Left ventricle myocardium inferior (tissue), 1 donor: ENCODE results near the gene SPRR1B. TPM values are rescaled to one million over a fixed set of nuclear protein-coding genes. Genes with fewer than 3 reads are reported as not detected.

Experiments used
- DNase-seq: peaks from one replicate; pipeline ENCODE4 v3.0.0-alpha.2; 2020
- H3K27ac ChIP-seq: fragments of 200-600 bp; replicated peaks from 2 replicates; pipeline ENCODE4 v1.8.0; 2021
- H3K27me3 ChIP-seq: fragments of 200-600 bp; 2 replicates; pipeline ENCODE4 v1.8.0; 2021; ENCODE audit warnings: low read depth
- H3K36me3 ChIP-seq: fragments of 200-600 bp; 2 replicates; pipeline ENCODE4 v1.8.0; 2021
- H3K4me1 ChIP-seq: fragments of 200-600 bp; 2 replicates; pipeline ENCODE4 v1.8.0; 2021
- H3K4me3 ChIP-seq: fragments of 200-600 bp; 2 replicates; pipeline ENCODE4 v1.8.0; 2021; ENCODE audit warnings: mild to moderate bottlenecking, moderate library complexity
- H3K9me3 ChIP-seq: fragments of 200-600 bp; replicated peaks from 2 replicates; pipeline ENCODE4 v1.8.0; 2021
- CTCF ChIP-seq: fragments of 200-600 bp; IDR thresholded peaks from 2 replicates; pipeline ENCODE4 v1.8.0; 2021; ENCODE audit warnings: antibody characterized with exemption, mild to moderate bottlenecking, borderline replicate concordance
- intact Hi-C: fragments of 100-400 bp; cut with micrococcal nuclease; formaldehyde crosslinking; loops from one replicate; pipeline ENCODE4 v1.11.0; 2022
- total RNA-seq: library from RNA; stranded (reverse); fragmentation: NEBNext Ultra II Directional; extraction: Animal tissue kit (Norgen Biotek cat#: 25700); gene quantifications from one replicate; pipeline ENCODE4 v1.2.1, GENCODE V29; 2021
- donor health status: DM: no; HTN: yes; CAD: no; lungs with severe emphysema.

The SPRR1B gene
- total RNA-seq, 1 donor from 2014 or later, result not detected

GRCh38 chr1:153058826-153059784 lies 28.1 kb downstream of the SPRR1B start:
- H3K36me3 ChIP-seq, result no peaks in the 10 kb centered on the region
- intact Hi-C loops, result no loop called here
- DNase-seq, result no peak
- H3K9me3 ChIP-seq, result no peaks in the 10 kb centered on the region
- no peak overlapping the region for H3K27ac ChIP-seq
- no peaks in the 10 kb centered on the region for H3K4me1 ChIP-seq
- H3K4me3 ChIP-seq, result no peak overlapping the region
- no peak for TF ChIP-seq CTCF
- H3K27me3 ChIP-seq, result peaks cover 5% of the 10 kb centered on the region

GRCh38 chr1:153070243-153070642 lies 39.2 kb downstream of the SPRR1B start:
- DNase-seq, result no peak
- Histone ChIP-seq H3K4me1 (no peaks in the 10 kb centered on the region), H3K27me3 (no peaks in the 10 kb centered on the region), H3K27ac (no peak overlapping the region), H3K4me3 (no peak overlapping the region), H3K9me3 (peaks cover 8% of the 10 kb centered on the region), H3K36me3 (no peaks in the 10 kb centered on the region)
- intact Hi-C loops, result no loop called here
- no peak for TF ChIP-seq CTCF

GRCh38 chr1:153071511-153071910 lies 40.5 kb downstream of the SPRR1B start, which contains the start of gene SPRR2B:
TSS of gene SPRR2B (minus strand) at chr1:153071611. CDS start at chr1:153070839, 772 bp downstream.
- intact Hi-C loops, result no loop called here
- no peak within 1 kb of the TSS for H3K4me3 ChIP-seq
- TF ChIP-seq CTCF, result no peak

GRCh38 chr1:153072806-153073726 lies 42.1 kb downstream of the SPRR1B start:
- TF ChIP-seq CTCF, result no peak
- H3K9me3 ChIP-seq, result peaks cover 10% of the 10 kb centered on the region
- H3K4me3 ChIP-seq, result no peak overlapping the region
- H3K4me1 ChIP-seq, result no peaks in the 10 kb centered on the region
- no peak for DNase-seq
- intact Hi-C loops, result no loop called here
- H3K27ac ChIP-seq, result no peak overlapping the region
- no peaks in the 10 kb centered on the region for H3K36me3 ChIP-seq
- H3K27me3 ChIP-seq, result no peaks in the 10 kb centered on the region

More at GRCh38 chr1:153071511-153071910, 40.5 kb downstream of the SPRR1B start, which contains the start of gene SPRR2B:
- Histone ChIP-seq H3K27ac (no peak within 1 kb of the TSS), H3K36me3 (no peaks in the 10 kb centered on the region), H3K27me3 (no peaks in the 10 kb centered on the region), H3K9me3 (peaks cover 5% of the 10 kb centered on the region), H3K4me1 (no peaks in the 10 kb centered on the region)
- DNase-seq, result no peak

- H3K27ac ChIP-seq, result no peak overlapping the region
- no peak for DNase-seq
- no peaks in the 10 kb centered on the region for H3K27me3 ChIP-seq
- intact Hi-C loops, result no loop called here
- peaks cover 34% of the 10 kb centered on the region for H3K9me3 ChIP-seq
- H3K4me1 ChIP-seq, result no peaks in the 10 kb centered on the region
- no peaks in the 10 kb centered on the region for H3K36me3 ChIP-seq
- TF ChIP-seq CTCF, result no peak
- H3K4me3 ChIP-seq, result no peak overlapping the region
These were observed 50.7 kb downstream of the SPRR1B start for GRCh38 chr1:153081736-153082135.

Other genes with a start within 250 kb of the SPRR1B start
- gene LCE1E, start 244.9 kb upstream of the SPRR1B start, total RNA-seq, result not detected
- gene LCE1D, start 234.5 kb upstream of the SPRR1B start, total RNA-seq, result not detected
- not detected for gene LCE1C, start 224.6 kb upstream of the SPRR1B start, total RNA-seq
- gene LCE1B, start 219.2 kb upstream of the SPRR1B start, total RNA-seq, result not detected
- gene LCE1A, start 203.7 kb upstream of the SPRR1B start, total RNA-seq, result not detected
- gene LCE6A, start 188.3 kb upstream of the SPRR1B start, total RNA-seq, result not detected
- not detected for gene LCE7A, start 171.2 kb upstream of the SPRR1B start, total RNA-seq
- gene SMCP, start 152.9 kb upstream of the SPRR1B start, total RNA-seq, result not detected
- gene IVL, start 122.7 kb upstream of the SPRR1B start, total RNA-seq, result not detected
- gene SPRR5, start 84.0 kb upstream of the SPRR1B start, total RNA-seq, result not detected
- not detected for gene SPRR4, start 60.6 kb upstream of the SPRR1B start, total RNA-seq
- not detected for gene SPRR1A, start 47.1 kb upstream of the SPRR1B start, total RNA-seq
- gene SPRR3, start 29.5 kb upstream of the SPRR1B start, total RNA-seq, result not detected
- not detected for gene SPRR2D, start 9.9 kb downstream of the SPRR1B start, total RNA-seq
- gene SPRR2A, start 26.3 kb downstream of the SPRR1B start, total RNA-seq, result not detected
- gene SPRR2B, start 40.4 kb downstream of the SPRR1B start, total RNA-seq, result not detected
- gene SPRR2E, start 63.3 kb downstream of the SPRR1B start, total RNA-seq, result not detected
- gene SPRR2F, start 82.3 kb downstream of the SPRR1B start, total RNA-seq, result not detected
- not detected for gene SPRR2G, start 119.7 kb downstream of the SPRR1B start, total RNA-seq
- not detected for gene LELP1, start 172.2 kb downstream of the SPRR1B start, total RNA-seq
- gene PRR9, start 186.4 kb downstream of the SPRR1B start, total RNA-seq, result not detected
- not detected for gene LORICRIN, start 228.5 kb downstream of the SPRR1B start, total RNA-seq